ENCODE results near the gene HOXD10.

DNA sequence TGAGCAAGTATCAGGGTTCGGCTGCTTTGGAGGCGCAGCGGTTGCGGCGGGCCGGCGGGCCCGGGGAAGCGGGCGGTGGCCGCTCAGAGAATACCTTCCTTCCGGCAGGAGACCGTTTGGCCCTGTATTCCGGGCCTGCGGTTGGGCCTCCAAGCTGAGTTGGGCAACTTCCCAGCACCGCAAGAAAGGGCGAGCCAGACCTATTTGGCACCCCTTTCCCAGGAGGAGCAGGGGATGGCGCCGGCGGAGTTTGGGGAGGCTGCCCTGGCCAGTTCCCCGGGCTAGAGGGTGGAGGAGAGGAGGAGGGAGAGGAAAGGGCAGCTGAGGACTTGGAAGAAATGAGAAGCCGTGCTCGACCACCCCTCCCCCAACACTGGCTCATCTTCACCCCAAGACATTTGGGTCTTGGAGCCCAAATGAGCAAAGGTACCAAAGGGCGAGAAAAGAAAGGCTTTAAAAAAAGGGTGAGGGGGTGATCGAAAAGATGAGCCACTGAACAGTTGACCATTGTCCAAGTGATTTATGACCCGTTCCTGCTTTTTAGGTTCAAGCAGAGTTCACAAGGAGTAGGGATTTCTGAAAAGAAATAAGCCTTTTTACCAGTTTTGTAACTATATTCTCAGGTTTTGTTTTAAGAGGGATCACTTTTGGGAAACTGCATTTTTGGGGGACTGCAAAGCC, 48.9 kb downstream of the HOXD10 start:
- no peak for TF ChIP-seq CTCF (IDR thresholded peaks at IDR 0.05; ENCODE audit: low read depth, low read length)
- TF ChIP-seq POLR2A (IDR thresholded peaks at IDR 0.05; ENCODE audit: extremely low read depth, insufficient read length), result no peak
- TF ChIP-seq MYC (IDR thresholded peaks at IDR 0.05; ENCODE audit: low read depth, low read length), result no peak
- TF ChIP-seq MAX (IDR thresholded peaks at IDR 0.05; ENCODE audit: low read depth, low read length), result no peak

Data from NB4 (cell line).